Ovary (tissue), 9 donors: ENCODE data around the gene MC1R. TPM values are rescaled to one million over a fixed set of nuclear protein-coding genes. Genes with fewer than 3 reads are reported as not detected.
"Not testable (repeated sequence)": the region's sequence is repeated elsewhere in the genome, so short reads cannot be mapped to it uniquely, and the experiment has no call there.

Source experiments
- DNase-seq, 5 donors: peaks; one replicate each; pipeline ENCODE4 v3.0.0-alpha.2; 2019 to 2020
- H3K27ac ChIP-seq, 2 donors: fragments of 200-600 bp; one replicate each; pipeline versions ENCODE4 v1.5.1 to v1.8.0; 2019 to 2022
- H3K27me3 ChIP-seq: fragments of 200-600 bp; one replicate; pipeline ENCODE4 v1.8.0; 2022
- H3K36me3 ChIP-seq: fragments of 200-600 bp; sonication (generic); one replicate; pipeline ENCODE4 v1.5.1; 2019
- H3K4me1 ChIP-seq: one replicate; pipeline ENCODE4 v1.8.1; 2013; ENCODE audit warnings: mild to moderate bottlenecking, moderate library complexity; ENCODE audit not compliant: insufficient read depth
- H3K4me3 ChIP-seq: fragments of 200-600 bp; sonication (generic); one replicate; pipeline ENCODE4 v1.5.1; 2017
- H3K9me3 ChIP-seq, 2 donors: fragments of 200-600 bp in 1 of 2; sonication (generic) in 1 of 2; one replicate each; pipeline versions ENCODE4 v1.5.1 to v1.8.1; 2013 to 2019; ENCODE audit warnings: mild to moderate bottlenecking in 1 of 2, moderate library complexity in 1 of 2
- CTCF ChIP-seq, 3 donors: fragments of 450-650 bp in 2 of 3; fragments of 200-600 bp in 1 of 3; IDR thresholded peaks; one replicate each; pipeline versions ENCODE4 v1.5.1 to v1.8.0; 2016 to 2022; ENCODE audit warnings: antibody characterized with exemption in 3 of 3, mild to moderate bottlenecking in 1 of 3
- EP300 ChIP-seq: sonication (generic); formaldehyde crosslinking; IDR thresholded peaks from one replicate; pipeline ENCODE4 v1.6.1; 2017; ENCODE audit warnings: antibody characterized with exemption
- POLR2A ChIP-seq: fragments of 450-650 bp; IDR thresholded peaks from one replicate; pipeline ENCODE4 v1.6.1; 2017; ENCODE audit warnings: antibody characterized with exemption, mild to moderate bottlenecking, moderate library complexity
- WGBS, 3 donors: extraction: QIAGEN DNeasy Blood & Tissue Kit in 1 of 3; methylation state at CpG; one replicate each; pipeline versions ENCODE4 v1.1.5 to v1.1.7; 2013 to 2017; 5-methylcytosine and 5-hydroxymethylcytosine counted together
- intact Hi-C, 4 donors: fragments of 100-400 bp; cut with DNase I; formaldehyde crosslinking; loops; one replicate each; pipeline versions ENCODE4 v1.11.0 to v1.15.1; 2022 to 2023
- polyA plus RNA-seq, 2 donors: library from polyadenylated mRNA; stranded (reverse); fragments of 200-250 nt in 1 of 2; fragments of 350-450 nt in 1 of 2; fragmentation: Illumina TruSeq in 1 of 2; extraction: RNeasy Lipid Tissue Mini Kit (QIAGEN cat#74804) in 1 of 2; gene quantifications; one replicate each; pipeline ENCODE4 v1.2.3, GENCODE V29; 2013 to 2014
- total RNA-seq, 7 donors: library from RNA; depleted of rRNA in 2 of 7; stranded (reverse); fragments of >200 nt in 2 of 7; fragmentation: NEBNext Ultra II Directional in 3 of 7; extraction: Animal tissue kit (Norgen Biotek cat#: 25700) in 3 of 7; gene quantifications; one replicate each; pipeline versions ENCODE4 v1.1.0 to v1.2.4, GENCODE V29; 2016 to 2023
- donor health status: DM: no; HTN: no; CAD: no; lungs with moderate emphysema.
- donor health status: DM: no; HTN: no; CAD: no.
- donor health status: Bipolar disorder and iron deficiency.
- donor health status: DM: yes; HTN: yes; CAD: no.
- donor health status: DM: no; HTN: no; CAD: no.
- donor health status: DM: yes; HTN: yes; CAD: no.

MC1R gene
- total and polyA plus RNA-seq, 9 donors = 0.42 to 8.5 (median 4.6) TPM

DNA sequence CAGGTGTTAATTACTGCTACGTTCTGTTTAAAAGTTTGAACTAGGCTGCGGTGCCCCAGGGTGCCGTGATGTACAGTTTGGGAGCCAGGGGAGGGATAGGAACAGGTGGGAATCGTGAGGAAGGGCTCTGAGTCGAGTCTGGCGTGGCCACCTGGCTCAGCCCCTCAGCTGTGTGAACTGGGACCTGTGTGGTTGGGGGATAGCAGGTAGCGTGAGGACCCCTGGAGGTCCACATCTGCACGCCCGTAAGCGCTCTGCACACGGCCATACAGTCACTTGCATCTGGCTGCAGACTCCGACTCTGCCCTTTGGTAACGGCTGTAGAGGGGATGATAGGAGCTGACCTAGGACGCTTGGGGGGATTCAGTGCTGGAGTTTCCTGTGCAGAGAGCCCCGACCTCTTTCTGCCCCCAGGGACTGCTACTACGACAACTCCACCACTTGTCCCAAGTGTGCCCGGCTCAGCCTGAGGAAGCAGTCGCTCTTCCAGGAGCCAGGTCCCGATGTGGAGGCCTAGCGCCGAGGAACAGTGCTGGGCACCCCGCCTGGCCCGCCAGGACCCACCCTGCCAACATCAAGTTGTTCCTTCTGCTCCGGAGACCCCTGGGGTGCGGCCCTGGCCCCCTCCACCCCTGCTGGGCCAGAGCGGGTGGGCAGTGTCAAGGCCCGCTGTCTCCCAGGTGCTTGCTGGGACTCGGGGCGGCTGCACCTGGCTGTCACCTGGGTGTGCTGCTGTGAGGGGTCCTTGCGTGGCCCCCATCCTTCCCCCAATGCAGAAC is 47.0 kb downstream of the MC1R start:
- Histone ChIP-seq H3K36me3 (no peaks in the 10 kb centered on the region), H3K27ac (no peak overlapping the region), H3K27me3 (no peaks in the 10 kb centered on the region), H3K4me1 (no peaks in the 10 kb centered on the region), H3K4me3 (no peak overlapping the region), H3K9me3 (no peaks in the 10 kb centered on the region)
- DNase-seq = no peak
- TF ChIP-seq EP300 = no peak
- no peak for TF ChIP-seq POLR2A
- TF ChIP-seq CTCF (IDR thresholded peaks at IDR 0.05) = no peak
- 81 to 89% (median 83%) methylated on average over 29 to 30 of the region's 30 CpGs for WGBS, 3 donors
- intact Hi-C loops = no loop called here

DNA sequence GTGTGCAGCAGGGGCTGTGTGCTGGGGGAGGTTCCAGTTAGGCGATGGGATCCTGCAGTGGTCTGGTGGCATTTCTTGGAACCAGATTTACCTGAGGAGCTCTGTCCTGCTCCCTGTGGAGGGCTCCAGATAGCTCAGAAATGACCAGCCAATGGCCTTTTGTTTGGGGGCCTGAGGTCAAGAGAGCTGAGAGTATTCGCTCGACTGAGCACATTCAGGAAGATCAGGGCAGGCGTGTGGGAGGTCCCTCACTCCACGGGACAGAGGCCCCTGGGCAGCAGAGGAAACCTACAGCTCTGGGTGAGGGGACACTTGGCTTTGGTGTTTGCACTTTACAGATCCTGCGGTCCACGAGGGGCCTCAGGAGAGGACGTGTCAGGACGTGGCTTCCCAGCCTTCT is 48.1 kb downstream of the MC1R start:
- Histone ChIP-seq H3K36me3 (no peaks in the 10 kb centered on the region), H3K27me3 (no peaks in the 10 kb centered on the region), H3K4me3 (no peak overlapping the region), H3K4me1 (peaks cover 6% of the 10 kb centered on the region), H3K9me3 (no peaks in the 10 kb centered on the region), H3K27ac (no peak overlapping the region)
- intact Hi-C loops = no loop called here
- no peak for TF ChIP-seq POLR2A
- no peak for TF ChIP-seq CTCF (IDR thresholded peaks at IDR 0.05)
- TF ChIP-seq EP300 = no peak
- WGBS, 3 donors = 62 to 68% (median 68%) methylated on average over 9 of the region's 9 CpGs
- no peak for DNase-seq

- intact Hi-C loops, H3K27ac ChIP-seq, DNase-seq, H3K36me3 ChIP-seq, H3K27me3 ChIP-seq, H3K4me1 ChIP-seq, H3K4me3 ChIP-seq, H3K9me3 ChIP-seq: not testable (repeated sequence)
- 82 to 84% (median 82%) methylated on average over 5 of the region's 5 CpGs for WGBS, 3 donors
Measured at GRCh38 chr16:89967436-89967835, 48.8 kb downstream of the MC1R start.

DNA sequence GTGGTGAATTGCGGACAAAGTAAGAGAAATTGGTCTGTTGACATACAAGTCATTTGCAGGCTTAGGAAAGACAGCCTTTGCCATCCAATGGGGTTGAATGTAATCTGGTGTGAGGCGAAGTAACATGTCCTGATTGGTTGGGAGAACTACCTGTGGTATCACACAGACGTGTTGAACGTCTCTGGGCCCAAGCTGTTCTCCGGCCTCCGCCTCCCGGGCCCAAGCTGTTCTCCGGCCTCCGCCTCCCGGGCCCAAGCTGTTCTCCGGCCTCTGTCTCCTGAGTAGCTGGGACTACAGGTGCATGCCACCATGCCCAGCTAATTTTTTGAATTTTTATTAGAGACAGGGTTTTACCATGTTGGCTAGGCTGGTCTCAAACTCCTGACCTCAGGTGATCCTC is 49.4 kb downstream of the MC1R start:
- H3K36me3 ChIP-seq, H3K27me3 ChIP-seq, H3K4me1 ChIP-seq, H3K9me3 ChIP-seq, H3K4me3 ChIP-seq, H3K27ac ChIP-seq, DNase-seq, intact Hi-C loops: not testable (repeated sequence)
- WGBS, 3 donors = 78 to 83% (median 81%) methylated on average over 11 of the region's 11 CpGs

DNA sequence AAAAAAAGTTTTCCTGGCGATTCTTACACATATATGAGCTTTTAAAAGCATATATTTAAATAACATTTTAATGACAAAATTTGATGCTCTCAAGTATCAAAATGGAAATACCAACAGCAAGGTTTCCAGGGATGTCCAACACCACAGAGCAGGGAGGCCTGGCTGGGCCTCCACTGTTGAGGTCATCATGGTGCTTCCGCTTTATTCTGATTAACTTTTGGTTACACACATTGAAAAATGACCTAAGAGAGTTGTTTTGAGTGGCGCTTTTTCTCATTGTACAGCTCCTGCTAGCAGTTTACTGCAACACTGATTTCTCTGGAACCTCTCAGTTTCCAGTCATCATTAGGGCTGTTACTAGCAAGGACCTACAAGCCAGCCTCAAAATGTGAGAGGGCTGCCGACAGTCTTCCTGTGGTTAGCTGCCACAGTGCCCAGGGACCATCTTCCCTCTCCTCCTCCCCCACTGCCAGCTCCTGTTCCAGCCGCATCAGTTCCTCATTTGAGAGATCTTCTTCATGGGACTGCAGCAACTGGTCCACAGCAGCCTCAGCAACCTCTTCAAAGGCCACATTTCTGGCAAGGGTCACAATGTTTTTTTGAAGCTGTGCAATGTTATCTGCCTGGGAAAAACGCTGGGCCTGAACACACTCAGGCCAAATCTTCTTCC is 51.2 kb downstream of the MC1R start:
- TF ChIP-seq CTCF (IDR thresholded peaks at IDR 0.05) = no peak
- TF ChIP-seq EP300 = no peak
- no peak for TF ChIP-seq POLR2A

More for the DNA sequence above, 51.2 kb downstream of the MC1R start:
- Histone ChIP-seq H3K4me1 (peaks cover 14% of the 10 kb centered on the region), H3K27me3 (no peaks in the 10 kb centered on the region), H3K36me3 (no peaks in the 10 kb centered on the region), H3K27ac (no peak overlapping the region), H3K9me3 (no peaks in the 10 kb centered on the region), H3K4me3 (no peak overlapping the region)
- WGBS, 3 donors = 95 to 97% (median 97%) methylated on average over 6 of the region's 6 CpGs
- intact Hi-C loops = no loop called here
- no peak for DNase-seq

Other genes with a start within 250 kb of the MC1R start
- 10 to 100 TPM; 22.8 to 62.1 (median 51.9) TPM for gene CDK10, start 232.2 kb upstream of the MC1R start, total RNA-seq
- 10 to 100 TPM; 16.9 to 54.5 TPM for gene CDK10, start 232.2 kb upstream of the MC1R start, polyA plus RNA-seq
- gene SPATA2L, start 217.2 kb upstream of the MC1R start, total RNA-seq = 10 to 100 TPM in 4 of 7 donors, 1 to 10 TPM in 3; 3.6 to 29.8 (median 11.1) TPM
- gene SPATA2L, start 217.2 kb upstream of the MC1R start, polyA plus RNA-seq = 1 to 10 TPM in 1 of 2 donors, under 1 TPM in 1; 0.42 to 4.8 TPM
- 10 to 100 TPM in 4 of 7 donors, 1 to 10 TPM in 3; 4.2 to 15.5 (median 10.0) TPM for gene VPS9D1, start 198.0 kb upstream of the MC1R start, total RNA-seq
- 1 to 10 TPM in 1 of 2 donors, under 1 TPM in 1; 0.50 to 9.7 TPM for gene VPS9D1, start 198.0 kb upstream of the MC1R start, polyA plus RNA-seq
- gene ZNF276, start 197.3 kb upstream of the MC1R start, total RNA-seq = 10 to 100 TPM; 21.7 to 39.9 (median 28.3) TPM
- gene ZNF276, start 197.3 kb upstream of the MC1R start, polyA plus RNA-seq = 10 to 100 TPM in 1 of 2 donors, 1 to 10 TPM in 1; 7.1 to 25.2 TPM
- 1 to 10 TPM in 6 of 7 donors, under 1 TPM in 1; 0.91 to 7.6 (median 5.1) TPM for gene FANCA, start 102.2 kb upstream of the MC1R start, total RNA-seq
- gene FANCA, start 102.2 kb upstream of the MC1R start, polyA plus RNA-seq = 1 to 10 TPM; 2.0 to 2.2 TPM
- 10 to 100 TPM in 1 of 7 donors, 1 to 10 TPM in 5, under 1 TPM in 1; 0.95 to 28.7 (median 6.1) TPM for gene SPIRE2, start 90.4 kb upstream of the MC1R start, total RNA-seq
- 1 to 10 TPM; 2.5 to 2.9 TPM for gene SPIRE2, start 90.4 kb upstream of the MC1R start, polyA plus RNA-seq
- 100 to 1,000 TPM; 132 to 210 (median 185) TPM for gene TCF25, start 45.3 kb upstream of the MC1R start, total RNA-seq
- gene TCF25, start 45.3 kb upstream of the MC1R start, polyA plus RNA-seq = 100 to 1,000 TPM; 122 to 186 TPM
- gene TUBB3, start 4.5 kb downstream of the MC1R start, total RNA-seq = 10 to 100 TPM in 1 of 7 donors, 1 to 10 TPM in 5, under 1 TPM in 1; 0.73 to 22.6 (median 2.5) TPM
- gene TUBB3, start 4.5 kb downstream of the MC1R start, polyA plus RNA-seq = 1 to 10 TPM; 1.4 to 2.7 TPM
- 10 to 100 TPM; 37.8 to 64.4 (median 53.3) TPM for gene DEF8, start 29.9 kb downstream of the MC1R start, total RNA-seq
- gene DEF8, start 29.9 kb downstream of the MC1R start, polyA plus RNA-seq = 10 to 100 TPM; 17.9 to 44.4 TPM
- 1 to 10 TPM; 1.3 to 6.2 (median 2.5) TPM for gene DBNDD1, start 100.6 kb downstream of the MC1R start, total RNA-seq
- 1 to 10 TPM in 1 of 2 donors, under 1 TPM in 1; 0.97 to 1.5 TPM for gene DBNDD1, start 100.6 kb downstream of the MC1R start, polyA plus RNA-seq
- not detected for gene PRDM7, start 158.5 kb downstream of the MC1R start, total RNA-seq
- not detected for gene PRDM7, start 158.5 kb downstream of the MC1R start, polyA plus RNA-seq